GM21576 (cell line): ENCODE data around the gene GSG1.

Experiments used
- ATAC-seq: cut with Tn5 transposase; IDR thresholded peaks from one replicate; pipeline ENCODE4 v1.9.1; 2021; ENCODE audit warnings: mild to moderate bottlenecking, moderate library complexity; ENCODE audit not compliant: unreplicated experiment

The GSG1 gene

GRCh38 chr12:13120413-13120812, 16.9 kb upstream of the GSG1 start:
- ATAC-seq: no peak

- no peak for ATAC-seq
These were observed 16.4 kb upstream of the GSG1 start for GRCh38 chr12:13119826-13120225.

- no peak for ATAC-seq
These were observed 13.6 kb upstream of the GSG1 start for GRCh38 chr12:13117029-13117428.

GRCh38 chr12:13116259-13116658, 12.8 kb upstream of the GSG1 start:
- no peak for ATAC-seq

GRCh38 chr12:13114251-13115052, 11.0 kb upstream of the GSG1 start:
- ATAC-seq: no peak

GRCh38 chr12:13112968-13113367, 9.5 kb upstream of the GSG1 start:
- ATAC-seq: no peak

GRCh38 chr12:13106666-13107065, 3.2 kb upstream of the GSG1 start:
- ATAC-seq: no peak

GRCh38 chr12:13105781-13106180, 2.3 kb upstream of the GSG1 start:
- no peak for ATAC-seq

GRCh38 chr12:13104409-13104808, 942 bp upstream of the GSG1 start:
- ATAC-seq: no peak

GRCh38 chr12:13102461-13103195, 839 bp downstream of the GSG1 start:
- ATAC-seq: no peak

- no peak for ATAC-seq
These were observed 1.6 kb downstream of the GSG1 start for GRCh38 chr12:13101821-13102375.

GRCh38 chr12:13100882-13101769, 2.3 kb downstream of the GSG1 start:
- ATAC-seq: peak; percentile 84

- ATAC-seq: no peak
These were observed 2.9 kb downstream of the GSG1 start for GRCh38 chr12:13100605-13100881.

GRCh38 chr12:13099844-13100604, 3.4 kb downstream of the GSG1 start:
- no peak for ATAC-seq

GRCh38 chr12:13099066-13099843, 4.2 kb downstream of the GSG1 start:
- ATAC-seq: no peak

GRCh38 chr12:13097491-13098011, 5.9 kb downstream of the GSG1 start:
- no peak for ATAC-seq

GRCh38 chr12:13095266-13095995, 8.0 kb downstream of the GSG1 start:
- no peak for ATAC-seq

GRCh38 chr12:13094367-13094766, 9.1 kb downstream of the GSG1 start:
- ATAC-seq: peak; percentile 39

GRCh38 chr12:13093848-13094220, 9.6 kb downstream of the GSG1 start:
- ATAC-seq: no peak
